GM19240 (cell line): ENCODE measurements around the gene PLEKHG5.

ENCODE experiments used
- DNase-seq: peaks from one replicate; pipeline ENCODE4 v3.0.0; 2011; ENCODE audit warnings: low spot score; ENCODE audit not compliant: insufficient read length

The PLEKHG5 gene

GRCh38 chr1:6481820-6482219 is 9.6 kb downstream of the PLEKHG5 start:
- no peak for DNase-seq

GRCh38 chr1:6477039-6477820 is 14.2 kb downstream of the PLEKHG5 start:
- no peak for DNase-seq

- DNase-seq = no peak
Measured at GRCh38 chr1:6476483-6476882, 15.0 kb downstream of the PLEKHG5 start.

- peak; percentile 95 for DNase-seq
Measured at GRCh38 chr1:6475381-6476133, 15.9 kb downstream of the PLEKHG5 start.

GRCh38 chr1:6474815-6475282 is 16.6 kb downstream of the PLEKHG5 start:
- DNase-seq = no peak

GRCh38 chr1:6473974-6474814 is 17.3 kb downstream of the PLEKHG5 start:
- DNase-seq = no peak

- no peak for DNase-seq
Measured at GRCh38 chr1:6473156-6473555, 18.3 kb downstream of the PLEKHG5 start.

GRCh38 chr1:6472391-6472790 is 19.1 kb downstream of the PLEKHG5 start:
- no peak for DNase-seq

GRCh38 chr1:6471970-6472368 is 19.5 kb downstream of the PLEKHG5 start:
- DNase-seq = no peak

- DNase-seq = no peak
Measured at GRCh38 chr1:6471086-6471969, 20.1 kb downstream of the PLEKHG5 start.

GRCh38 chr1:6470132-6471085 is 21.1 kb downstream of the PLEKHG5 start:
- no peak for DNase-seq

GRCh38 chr1:6468729-6469461 is 22.6 kb downstream of the PLEKHG5 start:
- no peak for DNase-seq

- DNase-seq = no peak
Measured at GRCh38 chr1:6467744-6468688, 23.5 kb downstream of the PLEKHG5 start.

GRCh38 chr1:6467224-6467623 is 24.2 kb downstream of the PLEKHG5 start:
- no peak for DNase-seq

GRCh38 chr1:6466751-6467150 is 24.7 kb downstream of the PLEKHG5 start:
- no peak for DNase-seq

GRCh38 chr1:6466023-6466422 is 25.4 kb downstream of the PLEKHG5 start, which contains the start of gene TNFRSF25:
Gene TNFRSF25 (minus strand): TSS chr1:6466173. CDS start chr1:6466107, 66 bp downstream.
- no peak for DNase-seq

GRCh38 chr1:6465461-6466005 is 25.9 kb downstream of the PLEKHG5 start:
- DNase-seq = no peak
